BLaER1 treated with 17β-estradiol and CSF1 and Interleukin-3, amounts not matched to agents 10 nM and 100 nM (cell line): ENCODE measurements around the gene PPP2R5E.

Experiments used
- H3K27ac ChIP-seq, 11 experiments: shearing (Covaris generic); formaldehyde crosslinking; 2 replicates each; pipeline ENCODE4 v1.8.1; 2022
- H3K27me3 ChIP-seq, 11 experiments: shearing (Covaris generic); formaldehyde crosslinking; 2 replicates each; pipeline ENCODE4 v1.8.1; 2022
- H3K36me3 ChIP-seq, 11 experiments: shearing (Covaris generic); formaldehyde crosslinking; 2 replicates each; pipeline ENCODE4 v1.8.1; 2022
- H3K4me1 ChIP-seq, 10 experiments: shearing (Covaris generic); formaldehyde crosslinking; 2 replicates each; pipeline ENCODE4 v1.8.1; 2022
- H3K4me2 ChIP-seq, 11 experiments: shearing (Covaris generic); formaldehyde crosslinking; 2 replicates each; pipeline ENCODE4 v1.8.1; 2022
- H3K4me3 ChIP-seq, 10 experiments: shearing (Covaris generic); formaldehyde crosslinking; 2 replicates each; pipeline ENCODE4 v1.8.1; 2022
- H3K9ac ChIP-seq, 11 experiments: shearing (Covaris generic); formaldehyde crosslinking; 2 replicates each; pipeline ENCODE4 v1.8.1; 2022
- H3K9me3 ChIP-seq, 11 experiments: shearing (Covaris generic); formaldehyde crosslinking; replicated peaks in 1 of 11; 2 replicates each; pipeline ENCODE4 v1.8.1; 2022
- H4K20me1 ChIP-seq, 11 experiments: shearing (Covaris generic); formaldehyde crosslinking; 2 replicates each; pipeline ENCODE4 v1.8.1; 2022
- Cebpa-rat ChIP-seq, 11 experiments: shearing (Covaris generic); IDR thresholded peaks; 2 replicates each; pipeline ENCODE4 v1.8.1; 2022

The PPP2R5E gene

GRCh38 chr14:63428486-63428885 is 114.7 kb downstream of the PPP2R5E start:
- Histone ChIP-seq H3K4me1 (peaks cover 0 to 20% (median 5%) of the 10 kb centered on the region in 10 experiments; a peak in 8 of 20 replicates), H3K27ac (no peak overlapping the region), H3K27me3 (no peaks in the 10 kb centered on the region), H3K9me3 (no peaks in the 10 kb centered on the region), H4K20me1 (peaks cover 5 to 58% (median 28%) of the 10 kb centered on the region in 11 experiments; a peak in 15 of 22 replicates), H3K36me3 (peaks cover 0 to 16% (median 4%) of the 10 kb centered on the region in 11 experiments; a peak in 8 of 22 replicates), H3K9ac (no peak overlapping the region), H3K4me2 (peak overlapping the region in 2 of 11 experiments; percentile 20 to 45; a peak in 2 of 22 replicates), H3K4me3 (no peak overlapping the region)
- no peak for TF ChIP-seq Cebpa-rat (IDR thresholded peaks at IDR 0.05)

GRCh38 chr14:63426838-63427352 is 116.3 kb downstream of the PPP2R5E start:
- Histone ChIP-seq H3K27ac (no peak overlapping the region), H3K4me2 (no peak overlapping the region)
- no peak for TF ChIP-seq Cebpa-rat (IDR thresholded peaks at IDR 0.05)

GRCh38 chr14:63423889-63424288 is 119.3 kb downstream of the PPP2R5E start:
- Histone ChIP-seq H3K27me3 (no peaks in the 10 kb centered on the region), H3K4me2 (no peak overlapping the region), H3K27ac (no peak overlapping the region), H3K36me3 (peaks cover 29 to 48% (median 37%) of the 10 kb centered on the region in 11 experiments), H3K9me3 (no peaks in the 10 kb centered on the region), H3K4me1 (peaks cover 0 to 18% (median 0%) of the 10 kb centered on the region in 10 experiments; a peak in 6 of 20 replicates), H3K9ac (no peak overlapping the region), H4K20me1 (peaks cover 0 to 49% (median 19%) of the 10 kb centered on the region in 11 experiments; a peak in 11 of 22 replicates), H3K4me3 (no peak overlapping the region)
- TF ChIP-seq Cebpa-rat (IDR thresholded peaks at IDR 0.05): no peak

More at GRCh38 chr14:63426838-63427352, 116.3 kb downstream of the PPP2R5E start:
- no peak overlapping the region for H3K4me3 ChIP-seq
- H3K4me1 ChIP-seq: peaks cover 0 to 21% (median 0%) of the 10 kb centered on the region in 10 experiments; a peak in 6 of 20 replicates
- no peaks in the 10 kb centered on the region for H3K9me3 ChIP-seq
- peaks cover 0 to 59% (median 19%) of the 10 kb centered on the region in 11 experiments; a peak in 12 of 22 replicates for H4K20me1 ChIP-seq
- no peaks in the 10 kb centered on the region for H3K27me3 ChIP-seq
- no peak overlapping the region for H3K9ac ChIP-seq
- peaks cover 6 to 21% (median 14%) of the 10 kb centered on the region in 11 experiments; a peak in 20 of 22 replicates for H3K36me3 ChIP-seq

- no peak overlapping the region for H3K4me2 ChIP-seq
- no peaks in the 10 kb centered on the region for H3K27me3 ChIP-seq
- H4K20me1 ChIP-seq: peaks cover 0 to 47% (median 16%) of the 10 kb centered on the region in 11 experiments; a peak in 10 of 22 replicates
- H3K9me3 ChIP-seq: no peaks in the 10 kb centered on the region
- H3K4me1 ChIP-seq: peaks cover 0 to 13% (median 0%) of the 10 kb centered on the region in 10 experiments; a peak in 6 of 20 replicates
- no peak overlapping the region for H3K27ac ChIP-seq
- H3K4me3 ChIP-seq: no peak overlapping the region
- peaks cover 30 to 52% (median 38%) of the 10 kb centered on the region in 11 experiments for H3K36me3 ChIP-seq
- no peak for TF ChIP-seq Cebpa-rat (IDR thresholded peaks at IDR 0.05)
- no peak overlapping the region for H3K9ac ChIP-seq
These were observed 119.8 kb downstream of the PPP2R5E start for GRCh38 chr14:63423381-63423780.

DNA sequence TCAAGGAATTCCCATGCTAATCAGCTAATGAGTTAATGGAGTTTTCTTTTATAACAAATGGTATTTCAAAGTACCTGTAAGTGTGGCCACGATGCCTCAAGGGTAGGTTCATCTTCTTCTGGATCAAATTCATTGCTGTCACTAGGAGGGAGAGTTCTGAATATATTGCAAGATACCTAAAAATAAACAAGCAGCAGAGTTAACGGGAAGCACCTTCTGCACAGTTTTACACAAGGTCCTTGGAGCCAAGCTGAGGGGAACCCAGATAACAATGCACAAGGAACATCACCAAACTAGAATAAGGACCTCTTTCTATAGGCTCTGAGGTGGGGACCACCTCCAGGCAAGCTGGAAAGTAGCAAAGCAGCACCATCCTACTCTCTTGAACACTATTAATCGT is 121.3 kb downstream of the PPP2R5E start:
- TF ChIP-seq Cebpa-rat (IDR thresholded peaks at IDR 0.05): no peak
- H3K27ac ChIP-seq: no peak overlapping the region

GRCh38 chr14:63421226-63421625 is 122.0 kb downstream of the PPP2R5E start:
- peaks cover 27 to 60% (median 45%) of the 10 kb centered on the region in 11 experiments for H3K36me3 ChIP-seq
- H4K20me1 ChIP-seq: peaks cover 0 to 34% (median 7%) of the 10 kb centered on the region in 11 experiments; a peak in 8 of 22 replicates
- no peak overlapping the region for H3K4me3 ChIP-seq
- H3K9me3 ChIP-seq: no peaks in the 10 kb centered on the region
- H3K27ac ChIP-seq: no peak overlapping the region
- no peak for TF ChIP-seq Cebpa-rat (IDR thresholded peaks at IDR 0.05)
- H3K27me3 ChIP-seq: no peaks in the 10 kb centered on the region
- H3K4me1 ChIP-seq: peaks cover 0 to 8% (median 0%) of the 10 kb centered on the region in 10 experiments; a peak in 3 of 20 replicates
- H3K4me2 ChIP-seq: no peak overlapping the region
- no peak overlapping the region for H3K9ac ChIP-seq

More for the DNA sequence above, 121.3 kb downstream of the PPP2R5E start:
- no peaks in the 10 kb centered on the region for H3K9me3 ChIP-seq
- peaks cover 0 to 34% (median 8%) of the 10 kb centered on the region in 11 experiments; a peak in 9 of 22 replicates for H4K20me1 ChIP-seq
- H3K4me1 ChIP-seq: peaks cover 0 to 8% (median 0%) of the 10 kb centered on the region in 10 experiments; a peak in 3 of 20 replicates
- H3K4me3 ChIP-seq: no peak overlapping the region
- H3K27me3 ChIP-seq: no peaks in the 10 kb centered on the region
- H3K9ac ChIP-seq: no peak overlapping the region
- H3K36me3 ChIP-seq: peaks cover 34 to 60% (median 44%) of the 10 kb centered on the region in 11 experiments
- H3K4me2 ChIP-seq: no peak overlapping the region

- H3K4me3 ChIP-seq: no peak overlapping the region
- no peaks in the 10 kb centered on the region for H3K27me3 ChIP-seq
- H3K27ac ChIP-seq: no peak overlapping the region
- no peak overlapping the region for H3K4me2 ChIP-seq
- H3K4me1 ChIP-seq: peaks cover 0 to 1% (median 0%) of the 10 kb centered on the region in 10 experiments; a peak in 1 of 20 replicates
- H3K9me3 ChIP-seq: no peaks in the 10 kb centered on the region
- H3K36me3 ChIP-seq: peaks cover 47 to 80% (median 63%) of the 10 kb centered on the region in 11 experiments
- H4K20me1 ChIP-seq: peaks cover 0 to 20% (median 5%) of the 10 kb centered on the region in 11 experiments; a peak in 9 of 22 replicates
- no peak for TF ChIP-seq Cebpa-rat (IDR thresholded peaks at IDR 0.05)
- H3K9ac ChIP-seq: no peak overlapping the region
These were observed 125.2 kb downstream of the PPP2R5E start for GRCh38 chr14:63418020-63418419.

DNA sequence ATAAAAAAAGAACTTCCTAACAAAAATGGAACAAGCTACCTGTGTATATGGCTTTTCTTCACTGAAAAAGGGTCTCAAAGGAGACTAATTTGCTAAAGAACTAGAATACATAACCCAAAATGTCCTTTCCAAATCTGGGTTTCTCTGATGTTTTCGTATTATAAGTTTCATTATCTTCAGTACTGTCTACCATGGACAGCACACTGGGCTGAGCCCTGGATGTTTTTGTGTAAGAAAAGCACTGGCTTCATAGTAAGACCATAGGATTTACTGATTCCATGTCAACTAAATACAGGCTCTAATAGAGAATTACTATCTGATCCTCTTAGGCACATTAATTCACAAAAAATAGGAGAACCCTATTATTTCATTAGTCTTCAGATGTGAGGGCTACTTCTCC is 130.2 kb downstream of the PPP2R5E start:
- H3K9ac ChIP-seq: no peak overlapping the region
- TF ChIP-seq Cebpa-rat (IDR thresholded peaks at IDR 0.05): no peak
- no peaks in the 10 kb centered on the region for H3K9me3 ChIP-seq

DNA sequence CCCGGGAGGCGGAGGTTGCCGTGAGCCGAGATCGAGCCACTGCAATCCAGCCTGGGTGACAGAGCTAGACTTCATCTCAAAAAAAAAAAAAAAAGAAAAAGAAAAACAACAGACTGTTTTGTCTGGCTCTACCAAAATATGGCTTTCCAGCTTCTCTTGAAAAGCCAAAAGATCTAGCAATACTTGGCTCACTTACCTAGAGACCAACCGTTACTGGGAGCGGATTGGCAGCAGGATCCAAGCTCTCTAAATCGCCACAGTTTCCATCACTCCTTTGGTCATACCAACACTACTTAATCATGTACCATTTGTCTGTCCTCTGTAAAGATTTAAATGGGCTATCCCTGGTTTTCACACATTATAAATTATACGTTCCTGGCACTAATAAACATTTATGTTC is 136.8 kb downstream of the PPP2R5E start:
- no peak for TF ChIP-seq Cebpa-rat (IDR thresholded peaks at IDR 0.05)
- Histone ChIP-seq H3K9me3 (no peaks in the 10 kb centered on the region), H3K36me3 (peaks cover 34 to 85% (median 63%) of the 10 kb centered on the region in 11 experiments), H3K4me3 (no peak overlapping the region), H4K20me1 (peaks cover 0 to 16% (median 0%) of the 10 kb centered on the region in 11 experiments; a peak in 4 of 22 replicates), H3K9ac (no peak overlapping the region), H3K27me3 (no peaks in the 10 kb centered on the region), H3K4me1 (no peaks in the 10 kb centered on the region), H3K4me2 (no peak overlapping the region), H3K27ac (no peak overlapping the region)

More for the DNA sequence above, 130.2 kb downstream of the PPP2R5E start:
- no peak overlapping the region for H3K4me3 ChIP-seq
- no peak overlapping the region for H3K4me2 ChIP-seq
- peaks cover 0 to 21% (median 5%) of the 10 kb centered on the region in 11 experiments; a peak in 8 of 22 replicates for H4K20me1 ChIP-seq
- no peak overlapping the region for H3K27ac ChIP-seq
- H3K36me3 ChIP-seq: peaks cover 46 to 83% (median 72%) of the 10 kb centered on the region in 11 experiments
- no peaks in the 10 kb centered on the region for H3K4me1 ChIP-seq
- H3K27me3 ChIP-seq: no peaks in the 10 kb centered on the region
